HEK293T (cell line): ENCODE results near the gene PCA3.

ENCODE experiments used
- CTCF ChIA-PET: fragments of 350-600 bp; formaldehyde crosslinking; extraction: SDS; loops from one replicate; lab custom pipeline; 2021; ENCODE audit warnings: antibody characterized with exemption, inconsistent platforms; lab: Yijun Ruan, JAX
- POLR2A ChIA-PET: fragments of 350-600 bp; formaldehyde crosslinking; extraction: SDS; loops from one replicate; lab custom pipeline; 2020; ENCODE audit warnings: antibody characterized with exemption, inconsistent platforms; lab: Yijun Ruan, JAX
- DNase-seq: peaks from one replicate; pipeline ENCODE4 v3.0.0; 2012; ENCODE audit warnings: mixed read lengths; ENCODE audit errors: extremely low spot score
- ARNT ChIP-seq: fragments of 450-650 bp; IDR thresholded peaks from 2 replicates; pipeline ENCODE4 v1.6.1; 2017; ENCODE audit warnings: mild to moderate bottlenecking
- BHLHE40 ChIP-seq: fragments of 450-650 bp; IDR thresholded peaks from 2 replicates; pipeline ENCODE4 v1.6.1; 2016; ENCODE audit warnings: mild to moderate bottlenecking, moderate library complexity, borderline replicate concordance
- CTBP1 ChIP-seq: fragments of 450-650 bp; IDR thresholded peaks from 2 replicates; pipeline ENCODE4 v1.6.1; 2016; ENCODE audit warnings: borderline replicate concordance
- ELF4 ChIP-seq: fragments of 450-650 bp; IDR thresholded peaks from 2 replicates; pipeline ENCODE4 v1.6.1; 2017; ENCODE audit warnings: antibody characterized with exemption
- FOXA1 ChIP-seq: fragments of 450-650 bp; IDR thresholded peaks from 2 replicates; pipeline ENCODE4 v1.6.1; 2016; ENCODE audit warnings: mild to moderate bottlenecking
- FOXK2 ChIP-seq: fragments of 450-650 bp; IDR thresholded peaks from 2 replicates; pipeline ENCODE4 v1.6.1; 2016; ENCODE audit warnings: mild to moderate bottlenecking
- FOXM1 ChIP-seq: fragments of 450-650 bp; IDR thresholded peaks from 2 replicates; pipeline ENCODE4 v1.6.1; 2017; ENCODE audit warnings: mild to moderate bottlenecking, borderline replicate concordance
- HDGF ChIP-seq: fragments of 450-650 bp; IDR thresholded peaks from 2 replicates; pipeline ENCODE4 v1.6.1; 2017; ENCODE audit warnings: antibody characterized with exemption, borderline replicate concordance
- L3MBTL2 ChIP-seq: fragments of 450-650 bp; conservative IDR thresholded peaks from 2 replicates; pipeline ENCODE4 v1.6.1; 2016; ENCODE audit warnings: mild to moderate bottlenecking
- LEF1 ChIP-seq: fragments of 450-650 bp; IDR thresholded peaks from 2 replicates; pipeline ENCODE4 v1.6.1; 2017; ENCODE audit warnings: mild to moderate bottlenecking, borderline replicate concordance
- NFRKB ChIP-seq: fragments of 450-650 bp; IDR thresholded peaks from 2 replicates; pipeline ENCODE4 v1.6.1; 2016; ENCODE audit warnings: mild to moderate bottlenecking, moderate library complexity
- SP1 ChIP-seq: fragments of 450-650 bp; IDR thresholded peaks from 2 replicates; pipeline ENCODE4 v1.6.1; 2017
- SUZ12 ChIP-seq: fragments of 450-650 bp; IDR thresholded peaks from 2 replicates; pipeline ENCODE4 v1.6.1; 2016; ENCODE audit warnings: mild to moderate bottlenecking
- TARDBP ChIP-seq: fragments of 450-650 bp; IDR thresholded peaks from 2 replicates; pipeline ENCODE4 v1.6.1; 2016
- ZNF384 ChIP-seq: fragments of 450-650 bp; IDR thresholded peaks from 2 replicates; pipeline ENCODE4 v1.6.1; 2016
- TF ChIP-seq, protein P1 (sequence below): fragments of 450-650 bp; IDR thresholded peaks from 2 replicates; pipeline ENCODE4 v1.6.1; 2016

The PCA3 gene

GRCh38 chr9:76758476-76758875 lies 5.8 kb upstream of the PCA3 start:
- no peak for DNase-seq
- no peak for TF ChIP-seq FOXK2
- TF ChIP-seq CTBP1 = no peak
- TF ChIP-seq TARDBP = no peak
- no peak for TF ChIP-seq ARNT
- TF ChIP-seq FOXM1 = no peak
- TF ChIP-seq ZNF384 = no peak
- TF ChIP-seq LEF1 = no peak
- TF ChIP-seq FOXA1 = no peak
- no peak for TF ChIP-seq ELF4
- no peak for TF ChIP-seq HDGF
- no peak for TF ChIP-seq NFRKB
- no peak for TF ChIP-seq SUZ12
- no peak for TF ChIP-seq SP1
- TF ChIP-seq, protein P1, sequence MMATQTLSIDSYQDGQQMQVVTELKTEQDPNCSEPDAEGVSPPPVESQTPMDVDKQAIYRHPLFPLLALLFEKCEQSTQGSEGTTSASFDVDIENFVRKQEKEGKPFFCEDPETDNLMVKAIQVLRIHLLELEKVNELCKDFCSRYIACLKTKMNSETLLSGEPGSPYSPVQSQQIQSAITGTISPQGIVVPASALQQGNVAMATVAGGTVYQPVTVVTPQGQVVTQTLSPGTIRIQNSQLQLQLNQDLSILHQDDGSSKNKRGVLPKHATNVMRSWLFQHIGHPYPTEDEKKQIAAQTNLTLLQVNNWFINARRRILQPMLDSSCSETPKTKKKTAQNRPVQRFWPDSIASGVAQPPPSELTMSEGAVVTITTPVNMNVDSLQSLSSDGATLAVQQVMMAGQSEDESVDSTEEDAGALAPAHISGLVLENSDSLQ = no peak
- TF ChIP-seq L3MBTL2 = no peak
- ChIA-PET CTCF (no interaction called here), POLR2A (no interaction called here)

- no peak for TF ChIP-seq SP1
- no peak for TF ChIP-seq BHLHE40
- TF ChIP-seq SUZ12 = no peak
- DNase-seq = no peak
- CTCF ChIA-PET = no interaction called here
- POLR2A ChIA-PET = no interaction called here
Measured at GRCh38 chr9:76759732-76760131, 4.5 kb upstream of the PCA3 start.

DNA sequence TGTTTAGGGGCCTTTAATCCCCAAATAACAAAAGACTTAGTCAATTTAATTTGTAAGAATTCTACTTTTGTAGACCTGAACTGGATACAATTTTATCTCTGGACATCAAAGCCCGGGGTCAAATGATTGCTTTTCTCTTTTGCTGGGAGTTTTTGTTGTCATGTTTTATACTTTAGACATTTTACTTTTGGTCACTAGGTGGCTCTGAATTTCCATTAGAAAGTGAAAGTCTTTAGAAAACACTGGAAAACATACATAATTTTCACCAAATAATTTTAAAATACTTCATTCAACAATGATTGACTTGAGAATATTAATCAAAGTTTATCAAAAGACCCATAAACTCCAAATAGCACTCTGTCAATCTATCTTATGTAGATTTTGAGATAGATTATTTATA lies 2.8 kb upstream of the PCA3 start:
- ChIA-PET POLR2A (no interaction called here), CTCF (no interaction called here)
- no peak for DNase-seq
- TF ChIP-seq LEF1 = no peak
- no peak for TF ChIP-seq ELF4
- TF ChIP-seq NFRKB = no peak
- TF ChIP-seq SP1 = no peak
- no peak for TF ChIP-seq SUZ12
- TF ChIP-seq L3MBTL2 = no peak
- TF ChIP-seq TARDBP = no peak
- TF ChIP-seq ARNT = no peak

- DNase-seq = no peak
- ChIA-PET CTCF (no interaction called here), POLR2A (no interaction called here)
- TF ChIP-seq, protein P1 = no peak
- TF ChIP-seq NFRKB (no peak), FOXA1 (no peak), ARNT (no peak), FOXM1 (no peak), BHLHE40 (no peak), HDGF (no peak)
Measured at GRCh38 chr9:76766126-76766525, 1.9 kb downstream of the PCA3 start.

DNA sequence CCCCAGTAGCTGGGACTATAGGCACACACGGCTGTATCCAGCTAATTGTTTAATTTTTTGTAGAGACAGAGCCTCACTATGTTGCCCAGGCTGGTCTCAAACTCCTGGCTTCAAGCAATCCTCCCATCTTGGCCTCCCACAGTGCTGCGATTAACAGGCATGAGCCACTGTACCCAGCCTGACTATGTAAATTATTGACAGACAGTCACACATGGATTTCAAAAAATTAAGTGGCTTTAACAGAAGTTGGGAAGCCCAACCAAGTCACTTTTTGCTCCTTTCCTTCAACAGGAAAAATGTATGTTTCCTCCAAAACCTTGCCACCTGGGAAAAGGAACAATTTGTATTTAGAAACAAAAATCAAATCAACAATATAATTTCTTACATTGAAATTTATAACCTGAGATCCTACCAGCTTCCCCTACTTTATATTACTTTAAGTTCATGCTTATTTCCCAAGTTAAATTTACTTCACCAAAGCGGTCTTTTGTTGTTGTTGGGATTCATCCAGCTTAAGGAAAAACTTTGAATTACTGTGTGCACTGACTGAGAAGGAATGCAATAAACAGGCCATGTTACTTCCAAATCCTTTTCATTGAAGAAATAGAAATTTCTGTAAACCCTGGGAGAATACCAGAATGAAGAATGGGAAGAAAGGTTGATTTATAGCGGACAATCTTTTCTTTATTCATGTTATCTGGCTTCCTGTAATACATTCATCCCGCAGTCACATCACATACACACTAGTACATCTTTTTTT lies 8.6 kb downstream of the PCA3 start:
- ChIA-PET CTCF (no interaction called here), POLR2A (no interaction called here)
- no peak for TF ChIP-seq CTBP1
- TF ChIP-seq SP1 = no peak
- no peak for TF ChIP-seq ELF4
- TF ChIP-seq FOXM1 = no peak
- no peak for TF ChIP-seq TARDBP
- TF ChIP-seq ZNF384 = no peak
- no peak for TF ChIP-seq LEF1
- no peak for TF ChIP-seq SUZ12
- TF ChIP-seq HDGF = no peak
- TF ChIP-seq ARNT = no peak
- no peak for TF ChIP-seq BHLHE40
- TF ChIP-seq L3MBTL2 = no peak
- no peak for TF ChIP-seq FOXA1
- TF ChIP-seq, protein P1 = no peak
- TF ChIP-seq NFRKB = no peak
- TF ChIP-seq FOXK2 = no peak
- DNase-seq = no peak

GRCh38 chr9:76784881-76785280 lies 20.6 kb downstream of the PCA3 start:
- POLR2A ChIA-PET = no interaction called here
- TF ChIP-seq FOXA1 (no peak), SUZ12 (no peak), L3MBTL2 (no peak), HDGF (no peak), ZNF384 (no peak), NFRKB (no peak), ELF4 (no peak), SP1 (no peak), BHLHE40 (no peak), LEF1 (no peak), ARNT (no peak), TARDBP (no peak), FOXM1 (no peak), CTBP1 (no peak)
- TF ChIP-seq, protein P1 = no peak
- no peak for DNase-seq
- CTCF ChIA-PET = no interaction called here
